Measurements from ENCODE around the gene WFS1. TPM values are rescaled to one million over a fixed set of nuclear protein-coding genes. Genes with fewer than 3 reads are reported as not detected.

The WFS1 gene
- total and polyA plus RNA-seq, 2 of the 8 experiments (the other 6 are each of a cell fraction or from before 2014, with no cell fraction given) = 29.1 to 43.1 TPM

DNA sequence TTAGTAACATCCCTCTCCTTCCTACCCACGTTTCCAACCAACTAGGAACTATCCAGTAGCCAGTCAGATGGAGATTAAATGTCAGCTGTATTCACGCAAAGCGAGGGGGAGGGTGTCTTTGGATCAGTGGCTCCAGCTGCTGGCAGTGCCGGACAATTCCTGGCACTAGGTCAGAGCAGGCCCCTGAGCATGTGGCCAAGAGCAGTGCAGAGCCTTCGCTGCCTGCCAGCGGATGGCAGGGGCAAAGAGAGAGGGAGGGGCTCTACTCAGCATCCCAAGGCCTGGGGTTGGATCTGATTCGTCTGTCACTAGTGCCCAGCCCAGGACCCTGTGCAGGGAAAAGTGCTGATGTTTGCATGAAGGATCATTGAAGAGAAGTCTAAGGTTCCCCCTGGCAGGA is 40.6 kb upstream of the WFS1 start:
- H2BK120ac ChIP-seq (replicated peaks; ENCODE audit: low read depth, low read length) = no peak overlapping the region
- no peak overlapping the region for H3K18ac ChIP-seq (ENCODE audit: extremely low read depth, low read length)
- peak in 1 of 3 experiments; percentile 6; a peak in 1 of 4 replicates for TF ChIP-seq CTCF (IDR thresholded peaks at IDR 0.05; ENCODE audit: control extremely low read depth in 1 of 3, insufficient read depth in 1 of 3, low read depth in 1 of 3, low read length in 3 of 3)
- TF ChIP-seq KDM4A (IDR thresholded peaks at IDR 0.05; ENCODE audit: low read depth, low read length, severe bottlenecking) = no peak
- TF ChIP-seq CHD2 (IDR thresholded peaks at IDR 0.05; ENCODE audit: low read length) = no peak
- no peak for TF ChIP-seq SRF (IDR thresholded peaks at IDR 0.05; ENCODE audit: low read depth, low read length)
- TF ChIP-seq, protein P1, sequence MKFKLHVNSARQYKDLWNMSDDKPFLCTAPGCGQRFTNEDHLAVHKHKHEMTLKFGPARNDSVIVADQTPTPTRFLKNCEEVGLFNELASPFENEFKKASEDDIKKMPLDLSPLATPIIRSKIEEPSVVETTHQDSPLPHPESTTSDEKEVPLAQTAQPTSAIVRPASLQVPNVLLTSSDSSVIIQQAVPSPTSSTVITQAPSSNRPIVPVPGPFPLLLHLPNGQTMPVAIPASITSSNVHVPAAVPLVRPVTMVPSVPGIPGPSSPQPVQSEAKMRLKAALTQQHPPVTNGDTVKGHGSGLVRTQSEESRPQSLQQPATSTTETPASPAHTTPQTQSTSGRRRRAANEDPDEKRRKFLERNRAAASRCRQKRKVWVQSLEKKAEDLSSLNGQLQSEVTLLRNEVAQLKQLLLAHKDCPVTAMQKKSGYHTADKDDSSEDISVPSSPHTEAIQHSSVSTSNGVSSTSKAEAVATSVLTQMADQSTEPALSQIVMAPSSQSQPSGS (IDR thresholded peaks at IDR 0.05; ENCODE audit: low read length) = no peak
- peaks cover 0 to 3% of the 10 kb centered on the region in 2 experiments for H4K20me1 ChIP-seq (replicated peaks in 1 of 2; ENCODE audit: control insufficient read depth in 1 of 2, insufficient read depth in 2 of 2, low read length in 2 of 2)
- no peaks in the 10 kb centered on the region for H3K9me3 ChIP-seq (ENCODE audit: insufficient read depth in 2 of 2, low read depth in 1 of 2, low read length in 1 of 2)
- DNase-seq (ENCODE audit: low read depth in 1 of 2, low spot score in 2 of 2) (no peak), FAIRE-seq (no peak)
- H3K23ac ChIP-seq (ENCODE audit: insufficient read length) = no peak overlapping the region
- no peak overlapping the region for H4K5ac ChIP-seq (ENCODE audit: insufficient read length, low read depth, low read length)
- H3K36me3 ChIP-seq (ENCODE audit: control insufficient read depth in 2 of 4, insufficient read depth in 4 of 4, low read length in 3 of 4) = no peaks in the 10 kb centered on the region
- 78% methylated on average over 6 of the region's 7 CpGs; no CpG with 5 or more reads in 1 of the 2 experiments for WGBS, 2 experiments (ENCODE audit: extremely low coverage in 1 of 2, insufficient coverage in 1 of 2, insufficient read length in 1 of 2, insufficient replicate concordance in 2 of 2, low coverage in 1 of 2, low lambda C conversion rate in 2 of 2, missing lambda C conversion rate in 1 of 2)
- no peaks in the 10 kb centered on the region for H3K79me1 ChIP-seq (ENCODE audit: low read depth, low read length)
- H3K9ac ChIP-seq (replicated peaks in 1 of 4; ENCODE audit: extremely low read depth in 1 of 4, low read depth in 3 of 4, low read length in 3 of 4) = no peak overlapping the region
- H3K56ac ChIP-seq (replicated peaks; ENCODE audit: insufficient read length, low read depth, low read length) = no peak overlapping the region
- no peak overlapping the region for H3K4me3 ChIP-seq (ENCODE audit: extremely low read depth in 1 of 4, insufficient read depth in 2 of 4, low read depth in 3 of 4, low read length in 4 of 4)
- H3K14ac ChIP-seq (ENCODE audit: insufficient read length) = no peak overlapping the region
- ChIA-PET POLR2A (ENCODE audit: partially characterized antibody) (interaction anchor here (1.0 kb wide), 1 partner anchor 314 kb away, joined by 3 read pairs; no protein-coding TSS in a partner anchor), CTCF (ENCODE audit: partially characterized antibody) (interaction anchor here (1.0 to 1.4 kb wide), 2 partner anchors 99 to 103 kb away, joined by 3 to 4 read pairs; no protein-coding TSS in a partner anchor)
- H3K79me2 ChIP-seq (ENCODE audit: control insufficient read depth in 1 of 2, insufficient read depth in 2 of 2, low read length in 2 of 2) = no peaks in the 10 kb centered on the region
- no peak overlapping the region for H2BK15ac ChIP-seq (ENCODE audit: low read length)
- peaks cover under 1% of the 10 kb centered on the region; the same call in 1 of the 2 replicates for H3K23me2 ChIP-seq (ENCODE audit: low read depth, low read length)
- H3K4me2 ChIP-seq (ENCODE audit: insufficient read depth in 1 of 2, low read depth in 2 of 2, low read length in 2 of 2) = no peak overlapping the region
- no peak overlapping the region for H4K91ac ChIP-seq (replicated peaks; ENCODE audit: insufficient read length, low read length)
- H2BK20ac ChIP-seq (ENCODE audit: low read length) = no peak overlapping the region
- H4K8ac ChIP-seq (ENCODE audit: extremely low read depth, insufficient read depth, low read length) = no peak overlapping the region
- H3K27ac ChIP-seq (ENCODE audit: low read depth, low read length) = no peak overlapping the region
- H2BK5ac ChIP-seq (ENCODE audit: low read depth, low read length) = no peak overlapping the region
- no peaks in the 10 kb centered on the region; a peak in 1 of 7 replicates for H3K4me1 ChIP-seq (replicated peaks in 1 of 4; ENCODE audit: control insufficient read depth in 3 of 4, insufficient read depth in 4 of 4, low read length in 3 of 4)
- H3K27me3 ChIP-seq (replicated peaks in 1 of 4; ENCODE audit: control insufficient read depth in 3 of 4, extremely low read depth in 1 of 4, insufficient read depth in 3 of 4, low read length in 3 of 4) = no peaks in the 10 kb centered on the region
- no peak overlapping the region for H2BK12ac ChIP-seq (ENCODE audit: low read depth, low read length)
- no peak overlapping the region for H3K4ac ChIP-seq (replicated peaks; ENCODE audit: insufficient read length, low read depth, low read length)
- no peak overlapping the region for H2AFZ ChIP-seq (ENCODE audit: low read length)
- no peak overlapping the region for H2AK5ac ChIP-seq (ENCODE audit: low read depth, low read length)
